ENCODE data around the gene MEP1A.

MEP1A gene

GRCh38 chr6:46776070-46776712, 17.0 kb upstream of the MEP1A start:
- no peak for DNase-seq

GRCh38 chr6:46777476-46778346, 15.5 kb upstream of the MEP1A start:
- DNase-seq, result no peak

GRCh38 chr6:46781478-46782378, 11.5 kb upstream of the MEP1A start:
- no peak for DNase-seq

- no peak for DNase-seq
Measured at GRCh38 chr6:46784535-46784934, 8.7 kb upstream of the MEP1A start.

- no peak for DNase-seq
Measured at GRCh38 chr6:46787871-46788540, 5.2 kb upstream of the MEP1A start.

DNA sequence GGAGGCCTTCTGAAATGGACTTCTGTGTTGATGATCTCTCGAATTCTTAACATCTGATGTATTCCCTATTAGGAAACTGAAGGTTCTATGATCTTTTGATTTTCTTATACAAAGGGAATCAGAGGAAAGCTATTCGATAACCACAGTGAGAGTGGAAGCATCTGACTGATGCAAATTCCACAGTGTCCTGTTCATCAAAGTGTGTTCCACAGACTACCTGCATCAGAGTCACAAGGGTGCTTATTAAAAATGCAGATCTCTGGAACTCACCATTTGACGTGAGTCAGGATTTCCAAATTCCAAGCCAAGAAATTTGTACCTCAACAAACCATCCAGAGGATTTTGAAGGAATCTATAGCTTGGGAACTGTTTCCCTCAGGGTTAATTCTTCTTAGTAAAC, 4.4 kb upstream of the MEP1A start:
- no peak for DNase-seq

GRCh38 chr6:46789434-46790354, 3.5 kb upstream of the MEP1A start:
- DNase-seq, result no peak

GRCh38 chr6:46790355-46790874, 2.8 kb upstream of the MEP1A start:
- no peak for DNase-seq

DNA sequence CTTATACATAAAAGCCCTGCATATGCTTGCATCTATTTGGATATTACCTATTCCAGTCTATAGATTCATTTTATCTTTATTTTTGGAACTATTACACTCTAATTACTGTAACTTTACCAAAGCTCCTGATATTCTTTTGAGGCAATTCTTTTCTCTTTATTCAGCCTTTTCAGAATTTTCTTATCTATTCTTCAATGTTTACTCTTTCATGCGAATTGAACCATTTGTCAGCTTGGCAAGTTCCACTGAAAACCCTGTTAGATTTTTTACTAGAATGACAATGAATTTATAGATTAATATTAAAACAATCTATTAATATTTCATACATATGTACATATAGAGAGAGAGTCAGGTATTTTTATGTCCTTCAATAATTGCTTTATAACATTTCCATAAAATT, 554 bp upstream of the MEP1A start:
- DNase-seq, result no peak

GRCh38 chr6:46794068-46794467, 879 bp downstream of the MEP1A start:
- no peak for DNase-seq

DNA sequence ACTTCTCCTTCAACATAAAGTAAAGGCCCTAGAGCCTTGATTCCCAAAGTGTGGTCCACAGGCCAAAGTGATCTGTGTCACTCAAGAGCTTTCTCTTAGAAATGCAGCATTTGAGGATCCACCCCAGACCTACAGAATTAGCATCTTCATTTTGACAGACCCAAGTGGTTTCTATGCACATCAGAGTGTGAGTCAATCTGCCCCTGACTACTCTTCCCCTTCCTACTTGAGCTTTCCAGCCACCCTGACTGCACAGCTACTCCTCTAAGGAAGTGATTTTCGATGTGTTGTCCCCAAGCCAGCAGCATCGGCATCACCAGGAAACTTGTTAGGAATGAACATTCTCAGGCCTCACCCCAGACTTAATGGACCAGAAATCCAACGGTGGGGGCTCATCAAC, 2.6 kb downstream of the MEP1A start:
- DNase-seq, result no peak

DNA sequence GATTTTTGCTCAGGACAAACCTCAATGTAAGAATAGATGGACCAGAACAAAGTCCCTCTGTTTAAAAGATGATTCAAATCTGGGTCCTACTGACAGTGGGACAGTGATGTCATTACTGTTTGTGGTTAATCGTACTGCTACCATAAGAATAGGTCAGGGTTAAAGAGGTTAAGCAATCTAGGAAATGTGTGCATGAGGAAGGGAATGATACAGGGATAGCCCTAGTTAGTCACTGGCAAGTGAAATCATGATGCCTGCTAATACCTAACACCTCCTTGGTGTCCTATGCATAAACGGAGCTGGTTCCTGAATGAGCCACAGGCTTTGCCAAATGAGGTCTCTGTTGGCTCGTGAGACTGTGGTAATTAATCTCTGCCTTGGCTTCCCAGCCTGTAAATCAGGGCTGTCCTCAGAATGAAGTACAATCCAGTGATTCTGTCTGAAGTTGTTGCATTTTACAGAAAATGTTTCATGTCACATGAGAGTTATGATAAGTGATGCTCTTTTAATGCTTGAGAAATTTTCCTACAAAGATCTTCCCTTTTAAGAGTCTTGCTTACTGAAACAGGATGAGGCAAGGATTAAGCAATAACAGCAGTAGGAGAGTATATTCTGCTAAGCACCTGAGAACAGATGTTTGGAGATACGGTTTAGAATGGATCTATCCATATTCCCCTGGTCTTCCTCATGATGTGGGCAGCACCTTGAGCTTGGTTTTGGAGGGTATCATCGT, 3.8 kb downstream of the MEP1A start:
- no peak for DNase-seq

DNA sequence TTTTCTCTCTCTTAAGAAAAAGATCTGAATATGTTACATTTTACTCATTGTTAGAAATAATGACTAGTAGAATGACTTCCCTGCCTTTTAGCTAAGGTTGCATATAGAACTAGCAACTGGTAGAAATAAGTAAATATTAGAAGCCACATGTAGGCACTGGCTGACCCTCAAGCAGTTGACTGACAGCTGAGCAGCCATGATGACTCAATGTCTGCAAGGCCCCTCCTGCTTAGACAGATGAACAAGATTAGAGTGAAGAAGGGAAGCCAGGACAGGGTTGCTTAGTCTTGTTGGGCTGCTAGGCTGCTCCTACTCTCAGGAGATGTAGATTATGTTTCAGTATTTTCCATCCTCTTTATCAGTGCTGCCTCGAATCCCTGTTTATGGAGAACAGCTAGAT, 6.5 kb downstream of the MEP1A start:
- DNase-seq, result no peak

DNA sequence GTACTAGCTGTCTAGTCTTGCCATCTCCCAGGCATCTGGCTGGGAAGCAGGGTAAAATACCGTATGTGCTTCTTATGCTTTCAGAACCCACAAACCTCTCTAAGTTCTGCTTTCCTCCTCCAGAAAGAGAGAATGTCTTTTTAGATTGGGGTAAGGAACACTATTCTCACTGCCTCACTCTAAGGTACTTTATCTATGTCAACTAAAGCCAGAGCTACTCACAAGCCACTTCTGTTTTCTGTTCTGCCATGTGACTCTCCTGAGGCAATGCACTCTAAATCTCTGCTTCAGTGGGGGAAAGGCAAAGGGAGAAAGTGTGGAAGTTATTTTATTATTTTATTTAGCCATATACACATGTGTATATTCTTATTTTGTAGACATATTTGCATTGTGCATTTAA, 15.6 kb downstream of the MEP1A start:
- no peak for DNase-seq

GRCh38 chr6:46815130-46815529, 21.9 kb downstream of the MEP1A start:
- no peak for DNase-seq

GRCh38 chr6:46816626-46817025, 23.4 kb downstream of the MEP1A start:
- no peak for DNase-seq

DNA sequence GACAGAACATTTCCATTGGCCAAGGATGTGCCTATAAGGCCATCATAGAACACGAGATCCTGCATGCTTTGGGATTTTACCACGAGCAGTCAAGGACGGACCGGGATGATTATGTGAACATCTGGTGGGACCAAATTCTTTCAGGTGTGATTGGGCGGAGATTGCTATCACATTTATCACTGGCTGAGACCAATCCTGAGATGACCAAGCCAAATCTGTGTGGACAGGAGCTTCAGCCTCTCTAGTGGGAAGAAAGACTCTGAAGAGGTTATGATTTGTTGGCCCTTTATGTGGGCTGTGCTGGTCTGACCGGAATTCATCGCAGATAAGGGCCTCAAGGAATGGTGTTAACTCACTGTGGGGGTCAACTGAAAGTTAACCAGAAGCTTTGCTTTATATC, 26.4 kb downstream of the MEP1A start:
- DNase-seq, result no peak

DNA sequence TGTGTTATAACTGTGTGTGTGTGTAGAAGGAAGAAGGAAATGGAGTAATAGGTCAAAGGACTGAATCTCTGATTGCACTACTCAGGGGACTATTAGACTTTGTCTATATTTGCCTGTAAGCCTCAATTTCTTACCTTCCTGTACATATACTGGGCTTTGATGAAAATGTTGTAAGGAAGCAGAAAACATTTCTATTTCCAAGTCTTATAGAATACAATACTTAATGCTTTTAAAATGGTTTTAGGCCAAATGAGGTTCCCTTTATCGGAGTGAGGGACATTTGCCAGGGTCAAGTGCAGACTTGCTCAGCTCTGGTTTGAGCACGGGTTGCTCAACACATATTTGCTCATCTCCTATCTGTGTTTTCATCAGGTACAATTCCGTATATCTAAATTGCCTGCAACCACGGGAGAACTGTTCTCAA, 28.3 kb downstream of the MEP1A start:
- no peak for DNase-seq

DNA sequence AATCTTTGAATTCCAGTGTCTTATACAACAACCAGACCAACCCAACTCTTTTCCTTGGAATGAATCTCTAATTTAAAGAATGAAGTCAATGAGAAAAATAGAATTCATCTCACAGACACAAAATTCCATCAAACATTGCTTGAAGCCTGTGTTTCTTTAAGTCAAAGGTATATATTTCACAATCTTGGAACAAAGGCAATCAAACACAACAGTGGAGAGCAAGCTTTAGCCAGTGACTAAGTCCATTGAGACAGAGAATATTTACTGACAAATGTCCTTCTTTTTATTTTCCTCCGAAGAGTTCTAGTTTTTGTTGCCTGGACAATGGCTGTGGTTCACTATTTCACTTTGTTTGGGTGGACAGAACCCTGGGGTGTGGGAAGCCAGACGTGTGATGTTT, 35.8 kb downstream of the MEP1A start:
- DNase-seq, result no peak

GRCh38 chr6:46832816-46833215, 39.6 kb downstream of the MEP1A start:
- no peak for DNase-seq

All from SIG-M5 (cell line).